ENCODE measurements around the gene NKPD1.

DNA sequence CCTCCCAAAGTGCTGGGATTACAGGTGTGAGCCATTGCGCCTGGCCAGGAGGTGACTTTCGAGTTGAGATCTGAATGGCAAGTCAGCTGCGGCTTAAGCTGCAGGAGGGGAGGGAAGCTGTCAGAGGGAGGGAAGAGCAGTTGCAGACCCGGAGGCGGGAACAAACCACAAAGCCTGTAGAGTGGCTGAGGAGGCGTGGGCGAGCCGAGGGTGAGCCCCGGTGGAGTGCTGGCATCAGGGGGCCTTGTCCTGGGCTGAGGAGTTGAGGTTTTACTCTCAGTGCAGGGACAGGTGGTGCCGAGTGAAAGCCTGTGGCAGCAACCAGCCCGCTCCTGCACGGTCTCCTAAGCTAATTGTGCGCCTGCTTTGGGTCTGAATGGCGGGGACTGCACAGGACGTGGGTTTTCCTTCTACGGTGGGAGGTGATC, 43.6 kb downstream of the NKPD1 start:
- TF ChIP-seq, protein P1, sequence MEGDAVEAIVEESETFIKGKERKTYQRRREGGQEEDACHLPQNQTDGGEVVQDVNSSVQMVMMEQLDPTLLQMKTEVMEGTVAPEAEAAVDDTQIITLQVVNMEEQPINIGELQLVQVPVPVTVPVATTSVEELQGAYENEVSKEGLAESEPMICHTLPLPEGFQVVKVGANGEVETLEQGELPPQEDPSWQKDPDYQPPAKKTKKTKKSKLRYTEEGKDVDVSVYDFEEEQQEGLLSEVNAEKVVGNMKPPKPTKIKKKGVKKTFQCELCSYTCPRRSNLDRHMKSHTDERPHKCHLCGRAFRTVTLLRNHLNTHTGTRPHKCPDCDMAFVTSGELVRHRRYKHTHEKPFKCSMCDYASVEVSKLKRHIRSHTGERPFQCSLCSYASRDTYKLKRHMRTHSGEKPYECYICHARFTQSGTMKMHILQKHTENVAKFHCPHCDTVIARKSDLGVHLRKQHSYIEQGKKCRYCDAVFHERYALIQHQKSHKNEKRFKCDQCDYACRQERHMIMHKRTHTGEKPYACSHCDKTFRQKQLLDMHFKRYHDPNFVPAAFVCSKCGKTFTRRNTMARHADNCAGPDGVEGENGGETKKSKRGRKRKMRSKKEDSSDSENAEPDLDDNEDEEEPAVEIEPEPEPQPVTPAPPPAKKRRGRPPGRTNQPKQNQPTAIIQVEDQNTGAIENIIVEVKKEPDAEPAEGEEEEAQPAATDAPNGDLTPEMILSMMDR (IDR thresholded peaks at IDR 0.05) = no peak
- no peak for TF ChIP-seq POLR2A (IDR thresholded peaks at IDR 0.05)
